Activated B cell treated with CpG ODN at 0.5 μM for 24 hours (primary cell): ENCODE results near the gene PDE3A. TPM values are rescaled to one million over a fixed set of nuclear protein-coding genes. Genes with fewer than 3 reads are reported as not detected.

Experiments
- ATAC-seq: fragments of 200-7000 bp; cut with Tn5 transposase; one replicate; pipeline ENCODE4 v1.10.0; 2021; ENCODE audit warnings: low read depth, mild to moderate bottlenecking, moderate library complexity
- CTCF ChIA-PET: fragments of 350-600 bp; sonication (Branson Sonifier 250); formaldehyde crosslinking; loops from one replicate; lab custom pipeline; 2021; ENCODE audit warnings: antibody characterized with exemption; lab: Charles Lee
- POLR2A ChIA-PET: fragments of 350-600 bp; sonication (Branson Sonifier 250); formaldehyde crosslinking; loops from one replicate; lab custom pipeline; 2021; ENCODE audit warnings: antibody characterized with exemption; lab: Charles Lee
- DNase-seq: peaks from one replicate; pipeline ENCODE4 v3.0.0; 2022
- H3K27ac Mint-ChIP-seq: one replicate; pipeline ENCODE4 v1.8.0; 2020; ENCODE audit warnings: mixed read lengths
- H3K27me3 Mint-ChIP-seq: one replicate; pipeline ENCODE4 v1.8.0; 2021; ENCODE audit warnings: mixed read lengths
- H3K36me3 Mint-ChIP-seq: one replicate; pipeline ENCODE4 v1.8.0; 2021; ENCODE audit warnings: low read depth, mixed read lengths
- H3K4me1 Mint-ChIP-seq: one replicate; pipeline ENCODE4 v1.8.0; 2021; ENCODE audit warnings: mixed read lengths
- H3K4me3 Mint-ChIP-seq: one replicate; pipeline ENCODE4 v1.8.0; 2020; ENCODE audit warnings: mild to moderate bottlenecking, mixed read lengths
- H3K9me3 Mint-ChIP-seq: one replicate; pipeline ENCODE4 v1.8.0; 2020; ENCODE audit warnings: mixed read lengths
- CTCF ChIP-seq: fragments of 200-600 bp; IDR thresholded peaks from one replicate; pipeline ENCODE4 v1.8.0; 2022; ENCODE audit warnings: antibody characterized with exemption, mild to moderate bottlenecking
- intact Hi-C: fragments of 100-400 bp; cut with micrococcal nuclease; formaldehyde crosslinking; loops from one replicate; pipeline ENCODE4 v1.15.1; 2024
- total RNA-seq: library from RNA; stranded (reverse); gene quantifications from 2 replicates; pipeline ENCODE4 v1.2.3, GENCODE V29; 2022

PDE3A gene
- total RNA-seq, 1 donor from 2014 or later = not detected

- Mint-ChIP-seq H3K36me3 (no peaks in the 10 kb centered on the region), H3K4me1 (no peaks in the 10 kb centered on the region), H3K27ac (no peak overlapping the region), H3K27me3 (no peaks in the 10 kb centered on the region), H3K4me3 (no peak overlapping the region), H3K9me3 (no peaks in the 10 kb centered on the region)
- no peak for ATAC-seq
- DNase-seq = no peak
- intact Hi-C loops = no loop called here
- TF ChIP-seq CTCF = no peak
- CTCF ChIA-PET = no interaction called here
- POLR2A ChIA-PET = no interaction called here
Observed at GRCh38 chr12:20457582-20457981, 89.2 kb downstream of the PDE3A start.

- Mint-ChIP-seq H3K4me3 (no peak overlapping the region), H3K27me3 (no peaks in the 10 kb centered on the region), H3K4me1 (no peaks in the 10 kb centered on the region), H3K27ac (no peak overlapping the region), H3K9me3 (no peaks in the 10 kb centered on the region), H3K36me3 (no peaks in the 10 kb centered on the region)
- ChIA-PET POLR2A (no interaction called here), CTCF (no interaction called here)
- intact Hi-C loops = no loop called here
- TF ChIP-seq CTCF = no peak
- ATAC-seq (no peak), DNase-seq (no peak)
Observed at GRCh38 chr12:20458011-20458410, 89.7 kb downstream of the PDE3A start.

GRCh38 chr12:20459920-20460319 lies 91.6 kb downstream of the PDE3A start:
- TF ChIP-seq CTCF = no peak
- intact Hi-C loops = loop anchor here (5.0 to 10.0 kb wide), 2 partner anchors 1555 to 1982 kb away; no protein-coding TSS in a partner anchor
- ATAC-seq (no peak), DNase-seq (no peak)
- Mint-ChIP-seq H3K4me1 (no peaks in the 10 kb centered on the region), H3K36me3 (no peaks in the 10 kb centered on the region), H3K27me3 (no peaks in the 10 kb centered on the region), H3K27ac (no peak overlapping the region), H3K4me3 (no peak overlapping the region), H3K9me3 (no peaks in the 10 kb centered on the region)
- POLR2A ChIA-PET = no interaction called here
- CTCF ChIA-PET = no interaction called here

- Mint-ChIP-seq H3K4me3 (no peak overlapping the region), H3K9me3 (no peaks in the 10 kb centered on the region), H3K4me1 (no peaks in the 10 kb centered on the region), H3K27ac (no peak overlapping the region), H3K36me3 (no peaks in the 10 kb centered on the region), H3K27me3 (no peaks in the 10 kb centered on the region)
- intact Hi-C loops = loop anchor here (5.0 to 10.0 kb wide), 2 partner anchors 1554 to 1981 kb away; no protein-coding TSS in a partner anchor
- no peak for TF ChIP-seq CTCF
- ChIA-PET CTCF (no interaction called here), POLR2A (no interaction called here)
- ATAC-seq (no peak), DNase-seq (no peak)
Observed at GRCh38 chr12:20460956-20461355, 92.6 kb downstream of the PDE3A start.

- ChIA-PET CTCF (interaction anchor here (1.4 kb wide), 1 partner anchor 9 kb away, joined by 3 read pairs; no protein-coding TSS in a partner anchor), POLR2A (no interaction called here)
- TF ChIP-seq CTCF = no peak
- no peaks in the 10 kb centered on the region for H3K36me3 Mint-ChIP-seq
- H3K9me3 Mint-ChIP-seq = no peaks in the 10 kb centered on the region
- H3K4me3 Mint-ChIP-seq = no peak overlapping the region
- intact Hi-C loops = loop anchor here (5.0 to 10.0 kb wide), 2 partner anchors 1551 to 1978 kb away; no protein-coding TSS in a partner anchor
- H3K27ac Mint-ChIP-seq = no peak overlapping the region
- no peaks in the 10 kb centered on the region for H3K27me3 Mint-ChIP-seq
- no peak for DNase-seq
- no peak for ATAC-seq
- no peaks in the 10 kb centered on the region for H3K4me1 Mint-ChIP-seq
Observed at GRCh38 chr12:20463913-20464524, 95.7 kb downstream of the PDE3A start.
